ENCODE results near the gene LAMB3. TPM values are rescaled to one million over a fixed set of nuclear protein-coding genes. Genes with fewer than 3 reads are reported as not detected.

The LAMB3 gene
- total RNA-seq, 1 experiment from 2014 or later = 473 TPM

DNA sequence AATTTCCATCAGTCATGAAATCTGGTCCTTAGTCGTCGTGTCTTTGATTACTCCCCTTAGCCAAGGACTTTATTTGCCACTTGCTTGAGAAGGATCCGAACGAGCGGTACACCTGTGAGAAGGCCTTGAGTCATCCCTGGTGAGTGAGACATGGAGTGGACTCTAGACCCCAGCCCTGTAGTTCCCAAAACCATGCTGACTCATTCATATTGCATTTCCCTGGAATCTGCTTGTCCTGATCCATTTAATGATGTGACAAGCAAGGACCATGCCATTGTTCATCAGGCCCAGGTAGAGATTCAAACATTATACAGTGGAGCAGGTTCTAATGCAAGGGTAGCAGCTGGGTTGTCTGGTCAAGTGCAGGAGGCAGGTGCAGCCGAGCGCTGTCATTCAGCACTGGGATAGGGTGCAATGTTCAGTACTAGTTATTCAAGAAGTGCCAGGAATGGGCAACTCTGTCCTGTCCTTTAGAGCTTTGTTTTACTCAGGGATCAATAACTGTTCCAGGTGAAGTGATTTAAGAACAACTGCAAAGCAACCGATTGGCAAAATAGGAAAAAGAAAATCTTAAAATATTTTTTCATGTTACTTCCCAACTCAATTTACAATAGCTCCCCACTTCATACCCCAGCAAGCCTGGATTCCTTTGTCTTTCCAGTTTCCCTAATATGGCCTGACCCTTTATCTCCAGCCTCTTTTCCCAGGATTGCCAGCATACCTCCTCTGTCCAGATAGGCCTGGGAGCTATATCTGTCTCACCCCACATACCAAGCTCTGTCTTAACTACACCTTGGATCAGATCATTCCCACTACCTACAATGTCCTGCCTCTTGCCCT is 42.2 kb downstream of the LAMB3 start:
- ATAC-seq (peak; percentile 61), DNase-seq (peak; percentile 96)
- Histone ChIP-seq H3K9me3 (ENCODE audit: low read length) (no peaks in the 10 kb centered on the region), H2AFZ (ENCODE audit: low read length) (no peak overlapping the region), H3F3A (ENCODE audit: low read length, unreplicated experiment) (peaks cover 23% of the 10 kb centered on the region), H3K4me1 (ENCODE audit: insufficient read depth, low read length) (peaks cover 29% of the 10 kb centered on the region), H3K9me2 (replicated peaks; ENCODE audit: low read length) (no peaks in the 10 kb centered on the region), H3K27ac (ENCODE audit: low read length) (no peak overlapping the region), H3K79me2 (ENCODE audit: low read length) (no peaks in the 10 kb centered on the region), H4K20me1 (ENCODE audit: low read length) (0 out of 2 replicates have a peak, but pooled peaks cover 8% of the 10 kb centered on the region), H3K36me3 (ENCODE audit: low read depth, low read length) (peaks cover 15% of the 10 kb centered on the region), H3K27me3 (ENCODE audit: low read length) (no peaks in the 10 kb centered on the region), H3K4me3 (ENCODE audit: low read length) (no peak overlapping the region), H3K4me2 (ENCODE audit: low read length) (no peak overlapping the region; the same call in 1 of the 2 replicates), H3K9ac (ENCODE audit: low read length) (no peak overlapping the region)
- intact Hi-C loops (cut with micrococcal nuclease) = no loop called here
- ChIA-PET POLR2A (ENCODE audit: unreplicated experiment) (interaction anchor here (0.6 kb wide), 1 partner anchor 690 kb away, joined by 5 read pairs; no protein-coding TSS in a partner anchor), CTCF (no interaction called here)
- BruUV-seq (replicated peaks) = no TSS peak
- TF ChIP-seq, protein P1, sequence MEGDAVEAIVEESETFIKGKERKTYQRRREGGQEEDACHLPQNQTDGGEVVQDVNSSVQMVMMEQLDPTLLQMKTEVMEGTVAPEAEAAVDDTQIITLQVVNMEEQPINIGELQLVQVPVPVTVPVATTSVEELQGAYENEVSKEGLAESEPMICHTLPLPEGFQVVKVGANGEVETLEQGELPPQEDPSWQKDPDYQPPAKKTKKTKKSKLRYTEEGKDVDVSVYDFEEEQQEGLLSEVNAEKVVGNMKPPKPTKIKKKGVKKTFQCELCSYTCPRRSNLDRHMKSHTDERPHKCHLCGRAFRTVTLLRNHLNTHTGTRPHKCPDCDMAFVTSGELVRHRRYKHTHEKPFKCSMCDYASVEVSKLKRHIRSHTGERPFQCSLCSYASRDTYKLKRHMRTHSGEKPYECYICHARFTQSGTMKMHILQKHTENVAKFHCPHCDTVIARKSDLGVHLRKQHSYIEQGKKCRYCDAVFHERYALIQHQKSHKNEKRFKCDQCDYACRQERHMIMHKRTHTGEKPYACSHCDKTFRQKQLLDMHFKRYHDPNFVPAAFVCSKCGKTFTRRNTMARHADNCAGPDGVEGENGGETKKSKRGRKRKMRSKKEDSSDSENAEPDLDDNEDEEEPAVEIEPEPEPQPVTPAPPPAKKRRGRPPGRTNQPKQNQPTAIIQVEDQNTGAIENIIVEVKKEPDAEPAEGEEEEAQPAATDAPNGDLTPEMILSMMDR (conservative IDR thresholded peaks at IDR 0.05; ENCODE audit: low read depth, low read length) = no peak
- TF ChIP-seq EZH2 (IDR thresholded peaks at IDR 0.05; ENCODE audit: low read length, unreplicated experiment) (no peak), EZH2phosphoT487 (IDR thresholded peaks at IDR 0.05; ENCODE audit: borderline replicate concordance, low read length) (no peak)

DNA sequence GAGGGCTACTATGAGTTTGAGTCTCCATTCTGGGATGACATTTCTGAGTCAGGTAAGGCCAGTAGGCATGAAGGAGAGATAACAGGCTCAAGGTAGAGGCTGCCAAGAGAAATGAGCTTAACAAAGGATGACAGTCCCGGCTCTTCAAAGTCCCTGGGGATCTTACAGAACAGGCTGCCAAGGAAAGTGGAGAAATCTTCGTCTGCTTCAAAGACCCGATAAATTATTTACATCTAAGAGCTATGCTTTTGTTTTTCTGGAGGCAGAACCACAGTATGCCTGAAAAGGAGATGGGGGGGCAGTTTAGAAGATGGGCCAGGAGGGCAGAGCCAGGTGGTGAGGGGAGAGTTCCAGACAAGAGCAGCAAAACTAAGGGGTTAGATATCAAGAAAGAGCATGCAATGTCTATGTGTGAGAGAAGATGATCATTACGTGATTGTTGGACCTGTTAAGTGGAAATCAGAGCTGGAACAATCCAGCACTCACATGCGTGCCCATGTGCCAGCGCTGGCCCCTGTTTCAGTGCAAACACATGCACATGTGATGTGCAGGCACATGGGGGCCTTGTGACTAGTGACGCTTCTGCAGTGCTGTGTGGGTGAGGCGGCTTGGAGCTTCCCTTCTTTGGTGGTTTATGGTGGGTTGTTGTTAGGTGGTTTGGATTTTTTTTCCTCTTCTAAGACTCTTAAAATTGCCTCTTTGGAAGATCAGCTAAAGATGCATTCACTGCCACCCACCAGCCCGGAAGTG is 43.0 kb downstream of the LAMB3 start:
- Histone ChIP-seq H3K4me1 (ENCODE audit: insufficient read depth, low read length) (peaks cover 29% of the 10 kb centered on the region), H2AFZ (ENCODE audit: low read length) (no peak overlapping the region), H3K4me3 (ENCODE audit: low read length) (no peak overlapping the region), H3K9me2 (replicated peaks; ENCODE audit: low read length) (no peaks in the 10 kb centered on the region), H3K36me3 (ENCODE audit: low read depth, low read length) (peaks cover 7% of the 10 kb centered on the region; the same call in 1 of the 2 replicates), H3K9me3 (ENCODE audit: low read length) (no peaks in the 10 kb centered on the region), H4K20me1 (ENCODE audit: low read length) (0 out of 2 replicates have a peak, but pooled peaks cover 6% of the 10 kb centered on the region), H3K27me3 (ENCODE audit: low read length) (no peaks in the 10 kb centered on the region), H3K27ac (ENCODE audit: low read length) (no peak overlapping the region), H3K4me2 (ENCODE audit: low read length) (no peak overlapping the region), H3F3A (ENCODE audit: low read length, unreplicated experiment) (peaks cover 23% of the 10 kb centered on the region), H3K79me2 (ENCODE audit: low read length) (no peaks in the 10 kb centered on the region), H3K9ac (ENCODE audit: low read length) (no peak overlapping the region)
- no peak for DNase-seq
- no peak for ATAC-seq
- intact Hi-C loops (cut with micrococcal nuclease) = no loop called here
- ChIA-PET POLR2A (ENCODE audit: unreplicated experiment) (interaction anchor here (0.5 to 0.7 kb wide), 3 partner anchors 78 to 689 kb away, joined by 3 to 5 read pairs (median 4); no protein-coding TSS in a partner anchor), CTCF (no interaction called here)
- TF ChIP-seq EZH2 (IDR thresholded peaks at IDR 0.05; ENCODE audit: low read length, unreplicated experiment) (no peak), EZH2phosphoT487 (IDR thresholded peaks at IDR 0.05; ENCODE audit: borderline replicate concordance, low read length) (no peak)
- TF ChIP-seq, protein P1 (conservative IDR thresholded peaks at IDR 0.05; ENCODE audit: low read depth, low read length) = no peak
- no TSS peak for BruUV-seq (replicated peaks)

Measured in PC-3 (cell line).